Kidney (tissue), 14 donors: ENCODE data around the gene ZNF324. TPM values are rescaled to one million over a fixed set of nuclear protein-coding genes. Genes with fewer than 3 reads are reported as not detected.
A peak's percentile ranks its signal among the peaks of the same experiment; 100 is the strongest.

Experiments
- DNase-seq, 5 donors: peaks; one replicate each; pipeline ENCODE4 v3.0.0-alpha.2; 2013 to 2020
- FAIRE-seq: peaks from 2 replicates; lab custom pipeline; 2012; peaks lifted over from hg19 to GRCh38; lab: Jason Lieb, UNC
- H3K27ac ChIP-seq, 2 donors: one replicate each; pipeline ENCODE4 v1.7.0; 2013; ENCODE audit warnings: low read depth in 2 of 2, low read length in 2 of 2, inconsistent platforms in 1 of 2
- H3K27me3 ChIP-seq: one replicate; pipeline ENCODE4 v1.7.1; 2013; ENCODE audit warnings: low read length, inconsistent platforms; ENCODE audit not compliant: control insufficient read depth, insufficient read depth
- H3K36me3 ChIP-seq, 3 donors: one replicate each; pipeline versions ENCODE4 v1.7.0 to v1.7.1; 2013; ENCODE audit warnings: low read length in 3 of 3, control low read depth in 1 of 3, inconsistent platforms in 1 of 3; ENCODE audit not compliant: insufficient read depth in 3 of 3, control insufficient read depth in 2 of 3
- H3K4me1 ChIP-seq, 3 donors: one replicate each; pipeline versions ENCODE4 v1.7.0 to v1.7.1; 2013; ENCODE audit warnings: low read length in 3 of 3, inconsistent platforms in 1 of 3, low read depth in 1 of 3; ENCODE audit not compliant: control insufficient read depth in 2 of 3, insufficient read depth in 2 of 3
- H3K4me3 ChIP-seq, 3 donors: one replicate each; pipeline versions ENCODE4 v1.7.0 to v1.8.1; 2013; ENCODE audit warnings: low read length in 3 of 3, control low read depth in 1 of 3, inconsistent platforms in 1 of 3
- H3K9ac ChIP-seq, 3 donors: one replicate each; pipeline versions ENCODE4 v1.7.0 to v1.7.1; 2013; ENCODE audit warnings: low read length in 3 of 3, control low read depth in 1 of 3, inconsistent platforms in 1 of 3
- H3K9me3 ChIP-seq, 3 donors: one replicate each; pipeline versions ENCODE4 v1.7.0 to v1.7.1; 2013; ENCODE audit warnings: low read length in 3 of 3, control low read depth in 1 of 3, inconsistent platforms in 1 of 3; ENCODE audit not compliant: control insufficient read depth in 2 of 3, insufficient read depth in 1 of 3
- intact Hi-C: fragments of 100-400 bp; cut with DNase I; formaldehyde crosslinking; loops from one replicate; pipeline ENCODE4 v1.11.1; 2022
- polyA plus RNA-seq: library from polyadenylated mRNA; stranded (reverse); fragments of 350-450 nt; fragmentation: Illumina TruSeq; extraction: RNeasy Lipid Tissue Mini Kit (QIAGEN cat#74804); gene quantifications from one replicate; pipeline ENCODE4 v1.2.3, GENCODE V29; 2014; ENCODE audit warnings: low read depth, low replicate concordance; ENCODE audit not compliant: insufficient read depth
- total RNA-seq: library from RNA; stranded (reverse); fragmentation: NEBNext Ultra II Directional; extraction: Animal tissue kit (Norgen Biotek cat#: 25700); gene quantifications from one replicate; pipeline ENCODE4 v1.2.1, GENCODE V29; 2021
- TF ChIP-seq, protein P1 (sequence below): IDR thresholded peaks from 3 replicates; pipeline ENCODE4 v1.5.1; 2012; ENCODE audit warnings: mild to moderate bottlenecking, moderate library complexity, borderline replicate concordance; ENCODE audit not compliant: insufficient read depth; ENCODE audit errors: extremely low read depth
- donor health status: control.
- donor health status: control.
- donor health status: control.
- donor health status: control.
- donor health status: control.
- donor health status: DM: yes; HTN: yes; CAD: no.
- donor health status: Normal renal cell carcinoma (clear cell type).

Gene ZNF324
- total and polyA plus RNA-seq, 2 donors from 2014 or later = 3.9 to 13.0 TPM

DNA sequence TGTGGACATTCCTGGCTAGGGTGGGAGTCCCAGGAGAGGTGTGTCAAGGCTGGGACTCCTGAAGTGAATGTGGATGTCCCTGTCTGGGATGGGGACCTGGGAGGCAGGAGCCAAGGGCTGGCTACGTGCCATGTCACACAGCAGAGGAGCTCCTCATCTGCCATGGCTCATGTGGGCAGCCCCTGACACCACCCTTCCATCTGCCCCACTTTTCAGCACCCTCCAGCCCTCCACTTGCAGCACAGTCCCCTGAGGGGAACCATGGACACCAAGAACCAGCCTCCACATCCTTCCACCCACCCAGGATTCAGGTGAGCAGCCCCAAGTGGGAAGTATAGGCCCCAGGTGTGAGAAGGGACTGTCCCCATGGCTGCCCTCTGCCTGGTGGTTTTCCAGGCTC is 11.0 kb downstream of the ZNF324 start:
- FAIRE-seq (no peak), DNase-seq (peak in 1 of 5 donors; percentile 66)
- Histone ChIP-seq H3K4me3 (no peak overlapping the region), H3K9ac (no peak overlapping the region), H3K36me3 (peaks cover 0 to 3% (median 2%) of the 10 kb centered on the region in 3 donors), H3K27me3 (no peaks in the 10 kb centered on the region), H3K4me1 (peaks cover 0 to 12% (median 11%) of the 10 kb centered on the region in 3 donors), H3K27ac (no peak overlapping the region), H3K9me3 (no peaks in the 10 kb centered on the region)
- TF ChIP-seq, protein P1, sequence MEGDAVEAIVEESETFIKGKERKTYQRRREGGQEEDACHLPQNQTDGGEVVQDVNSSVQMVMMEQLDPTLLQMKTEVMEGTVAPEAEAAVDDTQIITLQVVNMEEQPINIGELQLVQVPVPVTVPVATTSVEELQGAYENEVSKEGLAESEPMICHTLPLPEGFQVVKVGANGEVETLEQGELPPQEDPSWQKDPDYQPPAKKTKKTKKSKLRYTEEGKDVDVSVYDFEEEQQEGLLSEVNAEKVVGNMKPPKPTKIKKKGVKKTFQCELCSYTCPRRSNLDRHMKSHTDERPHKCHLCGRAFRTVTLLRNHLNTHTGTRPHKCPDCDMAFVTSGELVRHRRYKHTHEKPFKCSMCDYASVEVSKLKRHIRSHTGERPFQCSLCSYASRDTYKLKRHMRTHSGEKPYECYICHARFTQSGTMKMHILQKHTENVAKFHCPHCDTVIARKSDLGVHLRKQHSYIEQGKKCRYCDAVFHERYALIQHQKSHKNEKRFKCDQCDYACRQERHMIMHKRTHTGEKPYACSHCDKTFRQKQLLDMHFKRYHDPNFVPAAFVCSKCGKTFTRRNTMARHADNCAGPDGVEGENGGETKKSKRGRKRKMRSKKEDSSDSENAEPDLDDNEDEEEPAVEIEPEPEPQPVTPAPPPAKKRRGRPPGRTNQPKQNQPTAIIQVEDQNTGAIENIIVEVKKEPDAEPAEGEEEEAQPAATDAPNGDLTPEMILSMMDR = no peak
- intact Hi-C loops = no loop called here

DNA sequence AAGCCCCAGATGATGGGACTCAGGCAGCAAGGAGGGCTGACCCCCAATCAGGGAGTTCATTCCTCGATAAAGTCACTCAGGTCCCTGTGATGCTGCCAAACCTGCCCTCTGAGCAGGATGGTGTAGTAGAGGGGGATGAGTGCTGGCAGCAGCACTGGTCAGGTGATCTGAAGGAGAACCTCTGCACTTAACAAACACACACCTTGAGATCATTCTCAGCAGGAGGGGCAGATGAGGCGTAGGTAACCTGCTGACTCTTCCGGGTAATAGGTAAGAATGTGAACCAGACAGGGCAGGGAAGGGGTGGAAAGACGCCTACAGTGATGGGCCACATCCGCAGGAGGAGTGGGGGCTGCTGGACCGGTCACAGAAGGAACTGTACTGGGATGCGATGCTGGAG is 12.4 kb downstream of the ZNF324 start:
- peaks cover 0 to 12% (median 11%) of the 10 kb centered on the region in 3 donors for H3K4me1 ChIP-seq
- H3K9ac ChIP-seq = no peak overlapping the region
- TF ChIP-seq, protein P1 = no peak
- DNase-seq (no peak), FAIRE-seq (no peak)
- intact Hi-C loops = no loop called here
- no peak overlapping the region for H3K4me3 ChIP-seq
- H3K27me3 ChIP-seq = no peaks in the 10 kb centered on the region
- peaks cover 0 to 3% (median 2%) of the 10 kb centered on the region in 3 donors for H3K36me3 ChIP-seq
- H3K27ac ChIP-seq = no peak overlapping the region
- H3K9me3 ChIP-seq = no peaks in the 10 kb centered on the region

DNA sequence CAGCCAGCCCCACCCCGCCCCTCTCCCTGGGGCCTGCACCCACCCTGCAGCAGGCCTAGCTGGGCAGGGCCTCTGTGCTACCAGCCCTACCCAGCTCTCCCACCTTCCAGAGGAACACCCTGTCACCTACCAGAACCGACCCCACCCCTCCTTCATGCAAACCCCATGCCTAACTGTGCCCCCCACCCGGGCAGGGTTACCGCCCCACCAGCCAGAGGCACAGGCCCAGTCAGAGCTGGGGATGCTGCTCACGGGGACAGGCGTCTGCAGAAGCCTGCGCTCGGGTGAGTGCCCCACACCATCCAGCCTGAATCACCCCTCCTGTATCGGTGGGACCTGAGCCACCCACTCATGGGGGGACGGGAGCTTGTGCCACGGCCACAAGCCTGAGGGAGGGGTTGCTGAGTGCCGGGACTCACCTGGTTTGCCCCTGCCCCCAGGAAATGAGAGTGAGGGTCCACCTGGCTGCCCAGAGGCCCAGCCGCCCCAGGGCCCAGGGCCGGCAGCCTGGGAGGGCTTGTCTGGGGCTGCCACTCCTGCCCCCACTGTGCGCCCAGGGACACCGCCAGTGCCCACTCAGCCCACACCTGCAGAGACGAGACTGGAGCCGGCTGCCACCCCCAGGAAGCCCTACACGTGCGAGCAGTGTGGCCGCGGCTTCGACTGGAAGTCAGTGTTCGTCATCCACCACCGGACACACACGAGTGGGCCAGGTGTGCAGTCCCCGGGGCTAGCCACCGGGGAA is 13.0 kb downstream of the ZNF324 start:
- no peak overlapping the region for H3K4me3 ChIP-seq
- DNase-seq (peak in 1 of 5 donors; percentile 64), FAIRE-seq (no peak)
- no peak overlapping the region for H3K9ac ChIP-seq
- TF ChIP-seq, protein P1 = no peak
- peaks cover 0 to 10% (median 9%) of the 10 kb centered on the region in 3 donors for H3K4me1 ChIP-seq
- no peaks in the 10 kb centered on the region for H3K9me3 ChIP-seq
- intact Hi-C loops = no loop called here
- no peaks in the 10 kb centered on the region for H3K27me3 ChIP-seq
- H3K27ac ChIP-seq = no peak overlapping the region
- H3K36me3 ChIP-seq = peaks cover 0 to 3% (median 2%) of the 10 kb centered on the region in 3 donors
